ENCODE data around the gene BBX. TPM values are rescaled to one million over a fixed set of nuclear protein-coding genes. Genes with fewer than 3 reads are reported as not detected.

BBX gene
- total and polyA plus RNA-seq, 2 of the 13 experiments (the other 11 are each of a cell fraction or from before 2014, with no cell fraction given), result 13.7 to 23.2 TPM

- TF ChIP-seq, protein P1, sequence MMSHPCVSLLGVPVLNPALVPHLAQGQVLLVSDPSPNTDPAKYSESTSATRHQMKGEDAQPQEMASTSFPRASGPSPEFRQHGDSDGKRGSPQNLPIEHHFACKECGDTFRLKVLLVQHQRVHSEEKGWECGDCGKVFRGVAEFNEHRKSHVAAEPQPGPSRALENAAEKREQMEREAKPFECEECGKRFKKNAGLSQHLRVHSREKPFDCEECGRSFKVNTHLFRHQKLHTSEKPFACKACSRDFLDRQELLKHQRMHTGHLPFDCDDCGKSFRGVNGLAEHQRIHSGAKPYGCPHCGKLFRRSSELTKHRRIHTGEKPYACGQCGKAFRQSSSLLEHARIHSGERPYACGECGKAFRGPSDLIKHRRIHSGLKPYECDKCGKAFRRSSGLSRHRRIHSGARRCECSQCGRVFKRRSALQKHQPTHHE (CRISPR knock-in tag; IDR thresholded peaks at IDR 0.05; ENCODE audit: borderline replicate concordance), result no peak
- TF ChIP-seq ZNF367 (CRISPR knock-in tag; IDR thresholded peaks at IDR 0.05; ENCODE audit: borderline replicate concordance) (no peak), MIER3 (CRISPR knock-in tag; IDR thresholded peaks at IDR 0.05; ENCODE audit: borderline replicate concordance) (no peak), ZSCAN21 (CRISPR knock-in tag; IDR thresholded peaks at IDR 0.05; ENCODE audit: borderline replicate concordance) (peak; percentile 3; the same call in 1 of the 2 replicates), ELK4 (CRISPR knock-in tag; IDR thresholded peaks at IDR 0.05; ENCODE audit: borderline replicate concordance) (no peak), ZNF256 (CRISPR knock-in tag; conservative IDR thresholded peaks at IDR 0.05) (no peak), BRCA1 (CRISPR knock-in tag; IDR thresholded peaks at IDR 0.05) (no peak), ZNF121 (CRISPR knock-in tag; IDR thresholded peaks at IDR 0.05) (no peak), ZFY (CRISPR knock-in tag; IDR thresholded peaks at IDR 0.05) (peak; percentile 8; the same call in 1 of the 2 replicates), HDAC1 (CRISPR knock-in tag; IDR thresholded peaks at IDR 0.05) (no peak; the same call in 1 of the 2 replicates), SMC3 (IDR thresholded peaks at IDR 0.05; ENCODE audit: low read length) (no peak), HMGXB4 (CRISPR knock-in tag; IDR thresholded peaks at IDR 0.05; ENCODE audit: borderline replicate concordance in 1 of 2, low read depth in 1 of 2) (no peak), GATAD2A (CRISPR knock-in tag; IDR thresholded peaks at IDR 0.05) (no peak), MTF2 (CRISPR knock-in tag; IDR thresholded peaks at IDR 0.05; ENCODE audit: borderline replicate concordance) (no peak)
- TF ChIP-seq, protein P2, sequence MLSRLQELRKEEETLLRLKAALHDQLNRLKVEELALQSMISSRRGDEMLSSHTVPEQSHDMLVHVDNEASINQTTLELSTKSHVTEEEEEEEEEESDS (CRISPR knock-in tag; IDR thresholded peaks at IDR 0.05; ENCODE audit: borderline replicate concordance), result no peak
- TF ChIP-seq, protein P3, sequence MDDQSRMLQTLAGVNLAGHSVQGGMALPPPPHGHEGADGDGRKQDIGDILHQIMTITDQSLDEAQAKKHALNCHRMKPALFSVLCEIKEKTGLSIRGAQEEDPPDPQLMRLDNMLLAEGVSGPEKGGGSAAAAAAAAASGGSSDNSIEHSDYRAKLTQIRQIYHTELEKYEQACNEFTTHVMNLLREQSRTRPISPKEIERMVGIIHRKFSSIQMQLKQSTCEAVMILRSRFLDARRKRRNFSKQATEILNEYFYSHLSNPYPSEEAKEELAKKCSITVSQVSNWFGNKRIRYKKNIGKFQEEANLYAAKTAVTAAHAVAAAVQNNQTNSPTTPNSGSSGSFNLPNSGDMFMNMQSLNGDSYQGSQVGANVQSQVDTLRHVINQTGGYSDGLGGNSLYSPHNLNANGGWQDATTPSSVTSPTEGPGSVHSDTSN (CRISPR knock-in tag; IDR thresholded peaks at IDR 0.05; ENCODE audit: borderline replicate concordance), result no peak
- TF ChIP-seq, protein P4, sequence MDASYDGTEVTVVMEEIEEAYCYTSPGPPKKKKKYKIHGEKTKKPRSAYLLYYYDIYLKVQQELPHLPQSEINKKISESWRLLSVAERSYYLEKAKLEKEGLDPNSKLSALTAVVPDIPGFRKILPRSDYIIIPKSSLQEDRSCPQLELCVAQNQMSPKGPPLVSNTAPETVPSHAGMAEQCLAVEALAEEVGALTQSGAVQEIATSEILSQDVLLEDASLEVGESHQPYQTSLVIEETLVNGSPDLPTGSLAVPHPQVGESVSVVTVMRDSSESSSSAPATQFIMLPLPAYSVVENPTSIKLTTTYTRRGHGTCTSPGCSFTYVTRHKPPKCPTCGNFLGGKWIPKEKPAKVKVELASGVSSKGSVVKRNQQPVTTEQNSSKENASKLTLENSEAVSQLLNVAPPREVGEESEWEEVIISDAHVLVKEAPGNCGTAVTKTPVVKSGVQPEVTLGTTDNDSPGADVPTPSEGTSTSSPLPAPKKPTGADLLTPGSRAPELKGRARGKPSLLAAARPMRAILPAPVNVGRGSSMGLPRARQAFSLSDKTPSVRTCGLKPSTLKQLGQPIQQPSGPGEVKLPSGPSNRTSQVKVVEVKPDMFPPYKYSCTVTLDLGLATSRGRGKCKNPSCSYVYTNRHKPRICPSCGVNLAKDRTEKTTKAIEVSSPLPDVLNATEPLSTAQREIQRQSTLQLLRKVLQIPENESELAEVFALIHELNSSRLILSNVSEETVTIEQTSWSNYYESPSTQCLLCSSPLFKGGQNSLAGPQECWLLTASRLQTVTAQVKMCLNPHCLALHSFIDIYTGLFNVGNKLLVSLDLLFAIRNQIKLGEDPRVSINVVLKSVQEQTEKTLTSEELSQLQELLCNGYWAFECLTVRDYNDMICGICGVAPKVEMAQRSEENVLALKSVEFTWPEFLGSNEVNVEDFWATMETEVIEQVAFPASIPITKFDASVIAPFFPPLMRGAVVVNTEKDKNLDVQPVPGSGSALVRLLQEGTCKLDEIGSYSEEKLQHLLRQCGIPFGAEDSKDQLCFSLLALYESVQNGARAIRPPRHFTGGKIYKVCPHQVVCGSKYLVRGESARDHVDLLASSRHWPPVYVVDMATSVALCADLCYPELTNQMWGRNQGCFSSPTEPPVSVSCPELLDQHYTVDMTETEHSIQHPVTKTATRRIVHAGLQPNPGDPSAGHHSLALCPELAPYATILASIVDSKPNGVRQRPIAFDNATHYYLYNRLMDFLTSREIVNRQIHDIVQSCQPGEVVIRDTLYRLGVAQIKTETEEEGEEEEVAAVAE (CRISPR knock-in tag; IDR thresholded peaks at IDR 0.05; ENCODE audit: borderline replicate concordance), result no peak
These were observed 2.3 kb downstream of the BBX start (continued) for GRCh38 chr3:107524841-107525643.
